Measurements from ENCODE around the gene GPR171. TPM values are rescaled to one million over a fixed set of nuclear protein-coding genes. Genes with fewer than 3 reads are reported as not detected.

Gene GPR171
- total RNA-seq, 2 donors from 2014 or later: 20.7 to 33.8 TPM

GRCh38 chr3:151205482-151205881 is 2.5 kb upstream of the GPR171 start:
- Mint-ChIP-seq H3K4me3 (peak overlapping the region; percentile 71), H3K36me3 (ENCODE audit: low read depth) (peaks cover 3% of the 10 kb centered on the region), H3K4me1 (peaks cover 38% of the 10 kb centered on the region), H3K27ac (peak overlapping the region; percentile 98), H3K27me3 (no peaks in the 10 kb centered on the region)
- DNase-seq: no peak
- no peaks in the 10 kb centered on the region for H3K9me3 ChIP-seq (ENCODE audit: control insufficient read depth, low read length, poor library complexity, severe bottlenecking)
- ATAC-seq: no peak

- Mint-ChIP-seq H3K36me3 (ENCODE audit: low read depth) (peaks cover 3% of the 10 kb centered on the region), H3K27ac (peak overlapping the region; percentile 98), H3K4me1 (peaks cover 40% of the 10 kb centered on the region), H3K4me3 (peak overlapping the region; percentile 74), H3K27me3 (no peaks in the 10 kb centered on the region)
- no peak for DNase-seq
- H3K9me3 ChIP-seq (ENCODE audit: control insufficient read depth, low read length, poor library complexity, severe bottlenecking): no peaks in the 10 kb centered on the region
- no peak for ATAC-seq
These were observed 1.8 kb upstream of the GPR171 start for GRCh38 chr3:151204530-151205402.

- peak overlapping the region; percentile 82 for H3K4me3 Mint-ChIP-seq
- no peaks in the 10 kb centered on the region for H3K9me3 ChIP-seq (ENCODE audit: control insufficient read depth, low read length, poor library complexity, severe bottlenecking)
- H3K27ac Mint-ChIP-seq: peak overlapping the region; percentile 98
- peaks cover 34% of the 10 kb centered on the region for H3K4me1 Mint-ChIP-seq
- no peak for DNase-seq
- H3K27me3 Mint-ChIP-seq: no peaks in the 10 kb centered on the region
- no peak for ATAC-seq
- peaks cover 6% of the 10 kb centered on the region for H3K36me3 Mint-ChIP-seq (ENCODE audit: low read depth)
These were observed 1.8 kb downstream of the GPR171 start for GRCh38 chr3:151201051-151201730.

- Mint-ChIP-seq H3K27ac (peak overlapping the region; percentile 98), H3K27me3 (no peaks in the 10 kb centered on the region), H3K36me3 (ENCODE audit: low read depth) (peaks cover 6% of the 10 kb centered on the region), H3K4me1 (peaks cover 29% of the 10 kb centered on the region), H3K4me3 (peak overlapping the region; percentile 82)
- no peaks in the 10 kb centered on the region for H3K9me3 ChIP-seq (ENCODE audit: control insufficient read depth, low read length, poor library complexity, severe bottlenecking)
- DNase-seq (no peak), ATAC-seq (no peak)
These were observed 2.4 kb downstream of the GPR171 start for GRCh38 chr3:151200586-151200985.

GRCh38 chr3:151199554-151200438 is 3.2 kb downstream of the GPR171 start:
- Mint-ChIP-seq H3K4me3 (peak overlapping the region; percentile 13), H3K4me1 (peaks cover 24% of the 10 kb centered on the region), H3K27me3 (no peaks in the 10 kb centered on the region), H3K27ac (peak overlapping the region; percentile 98), H3K36me3 (ENCODE audit: low read depth) (peaks cover 6% of the 10 kb centered on the region)
- no peak for DNase-seq
- H3K9me3 ChIP-seq (ENCODE audit: control insufficient read depth, low read length, poor library complexity, severe bottlenecking): no peaks in the 10 kb centered on the region
- no peak for ATAC-seq

GRCh38 chr3:151198849-151199248 is 4.2 kb downstream of the GPR171 start:
- Mint-ChIP-seq H3K27ac (peak overlapping the region; percentile 98), H3K4me3 (no peak overlapping the region), H3K36me3 (ENCODE audit: low read depth) (peaks cover 6% of the 10 kb centered on the region), H3K4me1 (peaks cover 16% of the 10 kb centered on the region), H3K27me3 (no peaks in the 10 kb centered on the region)
- DNase-seq: no peak
- no peak for ATAC-seq
- H3K9me3 ChIP-seq (ENCODE audit: control insufficient read depth, low read length, poor library complexity, severe bottlenecking): no peaks in the 10 kb centered on the region

GRCh38 chr3:151197981-151198767 is 4.8 kb downstream of the GPR171 start:
- H3K4me1 Mint-ChIP-seq: peaks cover 15% of the 10 kb centered on the region
- peaks cover 6% of the 10 kb centered on the region for H3K36me3 Mint-ChIP-seq (ENCODE audit: low read depth)
- H3K27me3 Mint-ChIP-seq: no peaks in the 10 kb centered on the region
- peak overlapping the region; percentile 98 for H3K27ac Mint-ChIP-seq
- DNase-seq (no peak), ATAC-seq (no peak)
- peak overlapping the region; percentile 33 for H3K4me3 Mint-ChIP-seq
- no peaks in the 10 kb centered on the region for H3K9me3 ChIP-seq (ENCODE audit: control insufficient read depth, low read length, poor library complexity, severe bottlenecking)

GRCh38 chr3:151197228-151197627 is 5.8 kb downstream of the GPR171 start:
- H3K27me3 Mint-ChIP-seq: no peaks in the 10 kb centered on the region
- peaks cover 8% of the 10 kb centered on the region for H3K36me3 Mint-ChIP-seq (ENCODE audit: low read depth)
- no peak overlapping the region for H3K4me3 Mint-ChIP-seq
- H3K9me3 ChIP-seq (ENCODE audit: control insufficient read depth, low read length, poor library complexity, severe bottlenecking): no peaks in the 10 kb centered on the region
- no peak overlapping the region for H3K27ac Mint-ChIP-seq
- ATAC-seq (no peak), DNase-seq (no peak)
- H3K4me1 Mint-ChIP-seq: peaks cover 15% of the 10 kb centered on the region

GRCh38 chr3:151196434-151196833 is 6.6 kb downstream of the GPR171 start:
- Mint-ChIP-seq H3K36me3 (ENCODE audit: low read depth) (peaks cover 8% of the 10 kb centered on the region), H3K4me1 (peaks cover 15% of the 10 kb centered on the region), H3K27ac (no peak overlapping the region), H3K4me3 (no peak overlapping the region), H3K27me3 (no peaks in the 10 kb centered on the region)
- ATAC-seq (no peak), DNase-seq (no peak)
- H3K9me3 ChIP-seq (ENCODE audit: control insufficient read depth, low read length, poor library complexity, severe bottlenecking): no peaks in the 10 kb centered on the region

GRCh38 chr3:151195826-151196225 is 7.2 kb downstream of the GPR171 start:
- H3K9me3 ChIP-seq (ENCODE audit: control insufficient read depth, low read length, poor library complexity, severe bottlenecking): no peaks in the 10 kb centered on the region
- peaks cover 10% of the 10 kb centered on the region for H3K4me1 Mint-ChIP-seq
- no peak overlapping the region for H3K4me3 Mint-ChIP-seq
- ATAC-seq (no peak), DNase-seq (no peak)
- H3K27ac Mint-ChIP-seq: no peak overlapping the region
- peaks cover 5% of the 10 kb centered on the region for H3K36me3 Mint-ChIP-seq (ENCODE audit: low read depth)
- no peaks in the 10 kb centered on the region for H3K27me3 Mint-ChIP-seq

GRCh38 chr3:151192545-151192944 is 10.5 kb downstream of the GPR171 start:
- peaks cover 11% of the 10 kb centered on the region for H3K4me1 Mint-ChIP-seq
- no peak for ATAC-seq
- no peaks in the 10 kb centered on the region for H3K9me3 ChIP-seq (ENCODE audit: control insufficient read depth, low read length, poor library complexity, severe bottlenecking)
- H3K4me3 Mint-ChIP-seq: no peak overlapping the region
- H3K27me3 Mint-ChIP-seq: no peaks in the 10 kb centered on the region
- H3K36me3 Mint-ChIP-seq (ENCODE audit: low read depth): peaks cover 2% of the 10 kb centered on the region
- H3K27ac Mint-ChIP-seq: no peak overlapping the region
- DNase-seq: no peak

GRCh38 chr3:151191095-151191494 is 11.9 kb downstream of the GPR171 start:
- Mint-ChIP-seq H3K4me3 (no peak overlapping the region), H3K36me3 (ENCODE audit: low read depth) (peaks cover 2% of the 10 kb centered on the region), H3K27ac (no peak overlapping the region), H3K27me3 (no peaks in the 10 kb centered on the region), H3K4me1 (peaks cover 19% of the 10 kb centered on the region)
- DNase-seq (no peak), ATAC-seq (no peak)
- no peaks in the 10 kb centered on the region for H3K9me3 ChIP-seq (ENCODE audit: control insufficient read depth, low read length, poor library complexity, severe bottlenecking)

Data from T-helper 17 cell (primary cell).